HEK293T (cell line): ENCODE data around the gene IFNLR1.

Source experiments
- CTCF ChIA-PET: fragments of 350-600 bp; formaldehyde crosslinking; extraction: SDS; loops from one replicate; lab custom pipeline; 2021; ENCODE audit warnings: antibody characterized with exemption, inconsistent platforms; lab: Yijun Ruan, JAX
- POLR2A ChIA-PET: fragments of 350-600 bp; formaldehyde crosslinking; extraction: SDS; loops from one replicate; lab custom pipeline; 2020; ENCODE audit warnings: antibody characterized with exemption, inconsistent platforms; lab: Yijun Ruan, JAX
- DNase-seq: peaks from one replicate; pipeline ENCODE4 v3.0.0; 2012; ENCODE audit warnings: mixed read lengths; ENCODE audit errors: extremely low spot score
- ARNT ChIP-seq: fragments of 450-650 bp; IDR thresholded peaks from 2 replicates; pipeline ENCODE4 v1.6.1; 2017; ENCODE audit warnings: mild to moderate bottlenecking
- BHLHE40 ChIP-seq: fragments of 450-650 bp; IDR thresholded peaks from 2 replicates; pipeline ENCODE4 v1.6.1; 2016; ENCODE audit warnings: mild to moderate bottlenecking, moderate library complexity, borderline replicate concordance
- CTBP1 ChIP-seq: fragments of 450-650 bp; IDR thresholded peaks from 2 replicates; pipeline ENCODE4 v1.6.1; 2016; ENCODE audit warnings: borderline replicate concordance
- ELF4 ChIP-seq: fragments of 450-650 bp; IDR thresholded peaks from 2 replicates; pipeline ENCODE4 v1.6.1; 2017; ENCODE audit warnings: antibody characterized with exemption
- FOXA1 ChIP-seq: fragments of 450-650 bp; IDR thresholded peaks from 2 replicates; pipeline ENCODE4 v1.6.1; 2016; ENCODE audit warnings: mild to moderate bottlenecking
- FOXK2 ChIP-seq: fragments of 450-650 bp; IDR thresholded peaks from 2 replicates; pipeline ENCODE4 v1.6.1; 2016; ENCODE audit warnings: mild to moderate bottlenecking
- FOXM1 ChIP-seq: fragments of 450-650 bp; IDR thresholded peaks from 2 replicates; pipeline ENCODE4 v1.6.1; 2017; ENCODE audit warnings: mild to moderate bottlenecking, borderline replicate concordance
- HDGF ChIP-seq: fragments of 450-650 bp; IDR thresholded peaks from 2 replicates; pipeline ENCODE4 v1.6.1; 2017; ENCODE audit warnings: antibody characterized with exemption, borderline replicate concordance
- L3MBTL2 ChIP-seq: fragments of 450-650 bp; conservative IDR thresholded peaks from 2 replicates; pipeline ENCODE4 v1.6.1; 2016; ENCODE audit warnings: mild to moderate bottlenecking
- LEF1 ChIP-seq: fragments of 450-650 bp; IDR thresholded peaks from 2 replicates; pipeline ENCODE4 v1.6.1; 2017; ENCODE audit warnings: mild to moderate bottlenecking, borderline replicate concordance
- NFRKB ChIP-seq: fragments of 450-650 bp; IDR thresholded peaks from 2 replicates; pipeline ENCODE4 v1.6.1; 2016; ENCODE audit warnings: mild to moderate bottlenecking, moderate library complexity
- PKNOX1 ChIP-seq: fragments of 450-650 bp; IDR thresholded peaks from 2 replicates; pipeline ENCODE4 v1.6.1; 2016
- SP1 ChIP-seq: fragments of 450-650 bp; IDR thresholded peaks from 2 replicates; pipeline ENCODE4 v1.6.1; 2017
- SUZ12 ChIP-seq: fragments of 450-650 bp; IDR thresholded peaks from 2 replicates; pipeline ENCODE4 v1.6.1; 2016; ENCODE audit warnings: mild to moderate bottlenecking
- TARDBP ChIP-seq: fragments of 450-650 bp; IDR thresholded peaks from 2 replicates; pipeline ENCODE4 v1.6.1; 2016
- ZNF384 ChIP-seq: fragments of 450-650 bp; IDR thresholded peaks from 2 replicates; pipeline ENCODE4 v1.6.1; 2016

The IFNLR1 gene

GRCh38 chr1:24118410-24119242 is 68.5 kb downstream of the IFNLR1 start:
- CTCF ChIA-PET = interaction anchor here (0.6 to 0.7 kb wide), 2 partner anchors 32 to 307 kb away, joined by 3 read pairs; no protein-coding TSS in a partner anchor
- POLR2A ChIA-PET = no interaction called here
- DNase-seq = no peak
- TF ChIP-seq FOXK2 = no peak
- TF ChIP-seq SUZ12 = no peak
- no peak for TF ChIP-seq FOXA1
- TF ChIP-seq FOXM1 = no peak
- TF ChIP-seq SP1 = no peak

- no peak for DNase-seq
- POLR2A ChIA-PET = no interaction called here
- TF ChIP-seq L3MBTL2 = no peak
- no peak for TF ChIP-seq ZNF384
- no peak for TF ChIP-seq ARNT
- no peak for TF ChIP-seq BHLHE40
- TF ChIP-seq CTBP1 = no peak
- TF ChIP-seq HDGF = no peak
- TF ChIP-seq FOXA1 = no peak
- no peak for TF ChIP-seq TARDBP
- TF ChIP-seq FOXM1 = no peak
- TF ChIP-seq LEF1 = no peak
- TF ChIP-seq NFRKB = no peak
- no peak for TF ChIP-seq SUZ12
- no peak for TF ChIP-seq PKNOX1
- TF ChIP-seq SP1 = no peak
- TF ChIP-seq FOXK2 = no peak
- TF ChIP-seq ELF4 = no peak
- CTCF ChIA-PET = interaction anchor here (0.6 to 0.7 kb wide), 2 partner anchors 31 to 307 kb away, joined by 3 read pairs; no protein-coding TSS in a partner anchor
Measured at GRCh38 chr1:24117722-24118409, 69.2 kb downstream of the IFNLR1 start.

DNA sequence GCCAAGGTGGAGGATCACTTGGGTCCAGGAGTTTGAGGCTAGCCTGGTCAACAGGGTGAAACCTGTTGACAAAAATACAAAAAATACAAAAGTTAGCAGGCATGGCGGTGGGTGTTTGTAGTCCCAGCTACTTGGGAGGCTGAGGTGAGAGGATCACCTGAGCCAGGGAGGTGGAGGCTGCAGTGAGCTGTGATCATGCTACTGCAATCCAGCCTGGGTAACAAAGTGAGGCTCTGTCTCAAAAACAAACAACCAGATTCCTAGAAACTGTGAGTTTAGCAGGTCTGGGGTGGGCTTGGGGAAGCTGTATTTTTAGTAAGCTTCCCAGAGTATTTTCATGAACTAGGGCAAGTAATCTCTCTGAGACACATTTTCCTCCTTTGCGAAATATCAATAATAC is 70.0 kb downstream of the IFNLR1 start:
- no peak for DNase-seq
- POLR2A ChIA-PET = no interaction called here
- CTCF ChIA-PET = no interaction called here
- TF ChIP-seq PKNOX1 (no peak), CTBP1 (no peak), ELF4 (no peak), L3MBTL2 (no peak), SUZ12 (no peak), HDGF (no peak), BHLHE40 (no peak), NFRKB (no peak), TARDBP (no peak), SP1 (no peak), ARNT (no peak), FOXA1 (no peak), FOXM1 (no peak), ZNF384 (no peak), LEF1 (no peak), FOXK2 (no peak)

- DNase-seq = no peak
- POLR2A ChIA-PET = no interaction called here
- TF ChIP-seq SP1 (no peak), SUZ12 (no peak), L3MBTL2 (no peak), FOXK2 (no peak), PKNOX1 (no peak), ELF4 (no peak), NFRKB (no peak), ZNF384 (no peak), FOXM1 (no peak), HDGF (no peak), LEF1 (no peak), CTBP1 (no peak), ARNT (no peak)
- CTCF ChIA-PET = interaction anchor here (0.6 to 1.0 kb wide), 2 partner anchors 35 to 152 kb away, joined by 3 read pairs; no protein-coding TSS in a partner anchor
Measured at GRCh38 chr1:24114753-24115152, 72.3 kb downstream of the IFNLR1 start.

DNA sequence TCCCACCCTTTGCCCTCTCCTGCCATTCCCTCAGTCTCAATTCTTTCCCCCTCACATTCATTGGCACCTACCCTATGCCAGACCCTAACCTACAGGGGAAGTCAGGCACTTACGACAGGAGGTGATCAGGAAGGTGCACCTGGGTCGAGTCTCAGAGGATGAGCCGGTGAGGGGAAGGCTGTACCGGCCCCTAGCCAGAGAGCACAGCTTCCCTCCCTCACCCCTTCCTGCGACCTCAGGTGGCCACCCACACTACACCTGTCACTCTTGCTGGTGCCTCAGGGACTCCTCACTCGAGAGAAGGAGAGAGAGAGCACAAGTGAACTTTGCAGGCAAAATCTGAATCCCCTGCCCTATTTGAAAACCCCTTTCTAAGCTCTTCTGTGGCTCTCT is 73.5 kb downstream of the IFNLR1 start:
- CTCF ChIA-PET = interaction anchor here (0.6 to 1.0 kb wide), 2 partner anchors 36 to 278 kb away, joined by 3 to 4 read pairs; no protein-coding TSS in a partner anchor
- TF ChIP-seq SUZ12 (no peak), FOXK2 (no peak), LEF1 (no peak)
- POLR2A ChIA-PET = interaction anchor here (0.6 kb wide), 1 partner anchor 34 kb away, joined by 3 read pairs; no protein-coding TSS in a partner anchor
- no peak for DNase-seq
